HepG2 (cell line): ENCODE data around the gene ACADVL. TPM values are rescaled to one million over a fixed set of nuclear protein-coding genes. Genes with fewer than 3 reads are reported as not detected.
A peak's percentile ranks its signal among the peaks of the same experiment; 100 is the strongest.

Experiments
- FOSL1 ChIP-seq: sonication (generic); formaldehyde crosslinking; IDR thresholded peaks from 2 replicates; pipeline ENCODE4 v1.9.0; 2021; ENCODE audit warnings: missing genetic modification reagents, borderline replicate concordance
- HMG20A ChIP-seq: IDR thresholded peaks from 2 replicates; pipeline ENCODE4 v1.6.1; 2016; ENCODE audit warnings: borderline replicate concordance
- KDM2A ChIP-seq: sonication (generic); formaldehyde crosslinking; IDR thresholded peaks from 2 replicates; pipeline ENCODE4 v1.4.0; 2020; ENCODE audit warnings: low read depth, missing genetic modification reagents, borderline replicate concordance
- KLF11 ChIP-seq: IDR thresholded peaks from 2 replicates; pipeline ENCODE4 v1.6.1; 2016; ENCODE audit warnings: missing compliant biosample characterization
- MEIS2 ChIP-seq: sonication (generic); formaldehyde crosslinking; IDR thresholded peaks from 2 replicates; pipeline ENCODE4 v1.9.0; 2021; ENCODE audit warnings: mild to moderate bottlenecking, missing genetic modification reagents
- NFIB ChIP-seq: sonication (generic); formaldehyde crosslinking; IDR thresholded peaks from 2 replicates; pipeline ENCODE4 v1.9.0; 2021; ENCODE audit warnings: missing genetic modification reagents, mild to moderate bottlenecking, borderline replicate concordance
- RBAK ChIP-seq: sonication (generic); formaldehyde crosslinking; IDR thresholded peaks from 2 replicates; pipeline ENCODE4 v1.5.1; 2020; ENCODE audit warnings: mild to moderate bottlenecking, missing genetic modification reagents
- SAP130 ChIP-seq: IDR thresholded peaks from 2 replicates; pipeline ENCODE4 v1.6.1; 2016; ENCODE audit warnings: low read depth
- SPEN ChIP-seq: sonication (generic); formaldehyde crosslinking; IDR thresholded peaks from 2 replicates; pipeline ENCODE4 v1.5.1; 2020; ENCODE audit warnings: low read depth, mild to moderate bottlenecking, missing genetic modification reagents
- TAF15 ChIP-seq: fragments of 200-400 bp; formaldehyde crosslinking; IDR thresholded peaks from one replicate; pipeline ENCODE4 v1.6.1; 2018; ENCODE audit warnings: mild to moderate bottlenecking, low read depth, low read length; ENCODE audit not compliant: poor library complexity, severe bottlenecking
- XRCC5 ChIP-seq: fragments of 200-400 bp; formaldehyde crosslinking; optimal IDR thresholded peaks from 2 replicates; pipeline ENCODE3; 2017; ENCODE audit warnings: mild to moderate bottlenecking, low read length
- ZNF30 ChIP-seq: sonication (generic); formaldehyde crosslinking; IDR thresholded peaks from 2 replicates; pipeline ENCODE4 v1.5.0; 2020; ENCODE audit warnings: mild to moderate bottlenecking, missing genetic modification reagents
- ZNF432 ChIP-seq: sonication (generic); formaldehyde crosslinking; IDR thresholded peaks from 2 replicates; pipeline ENCODE4 v1.5.0; 2020; ENCODE audit warnings: missing genetic modification reagents, mild to moderate bottlenecking, borderline replicate concordance
- ZNF570 ChIP-seq: sonication (generic); formaldehyde crosslinking; IDR thresholded peaks from 2 replicates; pipeline ENCODE4 v1.4.0; 2020; ENCODE audit warnings: mild to moderate bottlenecking, missing genetic modification reagents, borderline replicate concordance
- ZNF589 ChIP-seq: sonication (generic); formaldehyde crosslinking; conservative IDR thresholded peaks from 2 replicates; pipeline ENCODE4 v1.8.0; 2022; ENCODE audit warnings: mild to moderate bottlenecking, moderate library complexity, missing genetic modification reagents
- ZNF678 ChIP-seq: sonication (generic); formaldehyde crosslinking; IDR thresholded peaks from 2 replicates; pipeline ENCODE4 v1.4.0; 2020; ENCODE audit warnings: mild to moderate bottlenecking, missing genetic modification reagents
- polyA plus RNA-seq, 8 experiments: library from polyadenylated mRNA; depleted of rRNA in 3 of 8; stranded (reverse) in 7 of 8; unstranded in 1 of 8; fragments of >200 nt; fragmentation: Illumina TruSeq in 4 of 8; extraction: Trizol in 4 of 8; gene quantifications; 2 replicates each; pipeline versions ENCODE4 v1.2.1 to v1.2.3, GENCODE V29; 2011 to 2016; ENCODE audit warnings: low read depth in 4 of 8, missing spikeins in 1 of 8, mixed read lengths in 1 of 8; ENCODE audit not compliant: insufficient read depth in 1 of 8
- total RNA-seq, 5 experiments: library from RNA; depleted of rRNA; stranded (reverse); fragments of >200 nt; fragmentation: Illumina TruSeq; extraction: Trizol; gene quantifications; 2 replicates each; pipeline ENCODE4 v1.2.3, GENCODE V29; 2016; ENCODE audit warnings: low read depth in 1 of 5
- TF ChIP-seq, protein P1 (sequence below): sonication (generic); formaldehyde crosslinking; IDR thresholded peaks from 2 replicates; pipeline ENCODE4 v1.9.0; 2021; ENCODE audit warnings: missing genetic modification reagents, borderline replicate concordance
- TF ChIP-seq, protein P2 (sequence below): sonication (generic); formaldehyde crosslinking; conservative IDR thresholded peaks from 2 replicates; pipeline ENCODE4 v1.4.0; 2020; ENCODE audit warnings: mild to moderate bottlenecking, missing genetic modification reagents, moderate library complexity
- TF ChIP-seq, protein P3 (sequence below): sonication (generic); formaldehyde crosslinking; IDR thresholded peaks from 2 replicates; pipeline ENCODE4 v1.5.0; 2020; ENCODE audit warnings: mild to moderate bottlenecking, missing genetic modification reagents
- TF ChIP-seq, protein P4 (sequence below): IDR thresholded peaks from 2 replicates; pipeline ENCODE4 v1.6.1; 2016; ENCODE audit warnings: low read depth

ACADVL gene
- total and polyA plus RNA-seq, 2 of the 13 experiments (the other 11 are each of a cell fraction or from before 2014, with no cell fraction given): 219 to 412 TPM

DNA sequence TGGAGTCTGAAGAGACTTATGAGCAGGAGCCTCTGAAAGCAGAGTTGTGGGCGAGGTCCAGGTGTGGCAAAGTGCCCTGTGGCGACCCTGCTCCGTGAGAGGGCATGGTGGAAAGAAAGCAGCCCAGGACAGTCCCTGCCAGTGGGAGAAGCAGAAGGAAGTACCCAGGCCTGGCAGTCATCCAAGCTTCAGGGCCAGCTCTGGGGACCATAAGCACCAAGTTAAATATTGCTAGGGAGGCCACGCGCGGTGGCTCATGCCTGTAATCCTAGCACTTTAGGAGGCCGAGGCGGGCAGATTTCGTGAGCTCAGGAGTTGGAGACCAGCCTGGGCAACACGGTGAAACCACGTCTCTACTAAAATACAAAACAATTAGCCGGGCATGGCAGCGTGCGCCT lies 35.6 kb upstream of the ACADVL start (continued):
- TF ChIP-seq ZNF678 (no peak), ZNF432 (CRISPR knock-in tag) (no peak), TAF15 (no peak), KLF11 (CRISPR knock-in tag) (no peak), XRCC5 (no peak), ZNF589 (CRISPR knock-in tag) (no peak), ZNF570 (no peak), KDM2A (CRISPR knock-in tag) (0 out of 2 replicates have a peak, but pooled peaks have one; percentile 25), NFIB (CRISPR knock-in tag) (no peak), ZNF30 (CRISPR knock-in tag) (no peak), FOSL1 (no peak), HMG20A (CRISPR knock-in tag) (no peak), RBAK (no peak), SAP130 (CRISPR knock-in tag) (peak; percentile 67), MEIS2 (0 out of 2 replicates have a peak, but pooled peaks have one; percentile 21), SPEN (CRISPR knock-in tag) (peak; percentile 49; the same call in 1 of the 2 replicates)
- TF ChIP-seq, protein P1, sequence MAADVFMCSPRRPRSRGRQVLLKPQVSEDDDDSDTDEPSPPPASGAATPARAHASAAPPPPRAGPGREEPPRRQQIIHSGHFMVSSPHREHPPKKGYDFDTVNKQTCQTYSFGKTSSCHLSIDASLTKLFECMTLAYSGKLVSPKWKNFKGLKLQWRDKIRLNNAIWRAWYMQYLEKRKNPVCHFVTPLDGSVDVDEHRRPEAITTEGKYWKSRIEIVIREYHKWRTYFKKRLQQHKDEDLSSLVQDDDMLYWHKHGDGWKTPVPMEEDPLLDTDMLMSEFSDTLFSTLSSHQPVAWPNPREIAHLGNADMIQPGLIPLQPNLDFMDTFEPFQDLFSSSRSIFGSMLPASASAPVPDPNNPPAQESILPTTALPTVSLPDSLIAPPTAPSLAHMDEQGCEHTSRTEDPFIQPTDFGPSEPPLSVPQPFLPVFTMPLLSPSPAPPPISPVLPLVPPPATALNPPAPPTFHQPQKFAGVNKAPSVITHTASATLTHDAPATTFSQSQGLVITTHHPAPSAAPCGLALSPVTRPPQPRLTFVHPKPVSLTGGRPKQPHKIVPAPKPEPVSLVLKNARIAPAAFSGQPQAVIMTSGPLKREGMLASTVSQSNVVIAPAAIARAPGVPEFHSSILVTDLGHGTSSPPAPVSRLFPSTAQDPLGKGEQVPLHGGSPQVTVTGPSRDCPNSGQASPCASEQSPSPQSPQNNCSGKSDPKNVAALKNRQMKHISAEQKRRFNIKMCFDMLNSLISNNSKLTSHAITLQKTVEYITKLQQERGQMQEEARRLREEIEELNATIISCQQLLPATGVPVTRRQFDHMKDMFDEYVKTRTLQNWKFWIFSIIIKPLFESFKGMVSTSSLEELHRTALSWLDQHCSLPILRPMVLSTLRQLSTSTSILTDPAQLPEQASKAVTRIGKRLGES (CRISPR knock-in tag): no peak
- TF ChIP-seq, protein P2, sequence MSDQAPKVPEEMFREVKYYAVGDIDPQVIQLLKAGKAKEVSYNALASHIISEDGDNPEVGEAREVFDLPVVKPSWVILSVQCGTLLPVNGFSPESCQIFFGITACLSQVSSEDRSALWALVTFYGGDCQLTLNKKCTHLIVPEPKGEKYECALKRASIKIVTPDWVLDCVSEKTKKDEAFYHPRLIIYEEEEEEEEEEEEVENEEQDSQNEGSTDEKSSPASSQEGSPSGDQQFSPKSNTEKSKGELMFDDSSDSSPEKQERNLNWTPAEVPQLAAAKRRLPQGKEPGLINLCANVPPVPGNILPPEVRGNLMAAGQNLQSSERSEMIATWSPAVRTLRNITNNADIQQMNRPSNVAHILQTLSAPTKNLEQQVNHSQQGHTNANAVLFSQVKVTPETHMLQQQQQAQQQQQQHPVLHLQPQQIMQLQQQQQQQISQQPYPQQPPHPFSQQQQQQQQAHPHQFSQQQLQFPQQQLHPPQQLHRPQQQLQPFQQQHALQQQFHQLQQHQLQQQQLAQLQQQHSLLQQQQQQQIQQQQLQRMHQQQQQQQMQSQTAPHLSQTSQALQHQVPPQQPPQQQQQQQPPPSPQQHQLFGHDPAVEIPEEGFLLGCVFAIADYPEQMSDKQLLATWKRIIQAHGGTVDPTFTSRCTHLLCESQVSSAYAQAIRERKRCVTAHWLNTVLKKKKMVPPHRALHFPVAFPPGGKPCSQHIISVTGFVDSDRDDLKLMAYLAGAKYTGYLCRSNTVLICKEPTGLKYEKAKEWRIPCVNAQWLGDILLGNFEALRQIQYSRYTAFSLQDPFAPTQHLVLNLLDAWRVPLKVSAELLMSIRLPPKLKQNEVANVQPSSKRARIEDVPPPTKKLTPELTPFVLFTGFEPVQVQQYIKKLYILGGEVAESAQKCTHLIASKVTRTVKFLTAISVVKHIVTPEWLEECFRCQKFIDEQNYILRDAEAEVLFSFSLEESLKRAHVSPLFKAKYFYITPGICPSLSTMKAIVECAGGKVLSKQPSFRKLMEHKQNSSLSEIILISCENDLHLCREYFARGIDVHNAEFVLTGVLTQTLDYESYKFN (CRISPR knock-in tag): no peak; the same call in none of the 2 replicates
- TF ChIP-seq, protein P3, sequence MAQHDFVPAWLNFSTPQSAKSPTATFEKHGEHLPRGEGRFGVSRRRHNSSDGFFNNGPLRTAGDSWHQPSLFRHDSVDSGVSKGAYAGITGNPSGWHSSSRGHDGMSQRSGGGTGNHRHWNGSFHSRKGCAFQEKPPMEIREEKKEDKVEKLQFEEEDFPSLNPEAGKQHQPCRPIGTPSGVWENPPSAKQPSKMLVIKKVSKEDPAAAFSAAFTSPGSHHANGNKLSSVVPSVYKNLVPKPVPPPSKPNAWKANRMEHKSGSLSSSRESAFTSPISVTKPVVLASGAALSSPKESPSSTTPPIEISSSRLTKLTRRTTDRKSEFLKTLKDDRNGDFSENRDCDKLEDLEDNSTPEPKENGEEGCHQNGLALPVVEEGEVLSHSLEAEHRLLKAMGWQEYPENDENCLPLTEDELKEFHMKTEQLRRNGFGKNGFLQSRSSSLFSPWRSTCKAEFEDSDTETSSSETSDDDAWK (CRISPR knock-in tag): no peak
- TF ChIP-seq, protein P4, sequence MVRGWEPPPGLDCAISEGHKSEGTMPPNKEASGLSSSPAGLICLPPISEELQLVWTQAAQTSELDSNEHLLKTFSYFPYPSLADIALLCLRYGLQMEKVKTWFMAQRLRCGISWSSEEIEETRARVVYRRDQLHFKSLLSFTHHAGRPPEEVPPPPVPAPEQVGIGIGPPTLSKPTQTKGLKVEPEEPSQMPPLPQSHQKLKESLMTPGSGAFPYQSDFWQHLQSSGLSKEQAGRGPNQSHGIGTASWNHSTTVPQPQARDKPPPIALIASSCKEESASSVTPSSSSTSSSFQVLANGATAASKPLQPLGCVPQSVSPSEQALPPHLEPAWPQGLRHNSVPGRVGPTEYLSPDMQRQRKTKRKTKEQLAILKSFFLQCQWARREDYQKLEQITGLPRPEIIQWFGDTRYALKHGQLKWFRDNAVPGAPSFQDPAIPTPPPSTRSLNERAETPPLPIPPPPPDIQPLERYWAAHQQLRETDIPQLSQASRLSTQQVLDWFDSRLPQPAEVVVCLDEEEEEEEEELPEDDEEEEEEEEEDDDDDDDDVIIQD (CRISPR knock-in tag): no peak
